Muscle layer of colon (tissue), 2 donors: ENCODE results near the gene RHBDD1.

Source experiments
- H3K27ac ChIP-seq: one replicate; pipeline ENCODE4 v1.7.0; 2013; ENCODE audit warnings: low read depth, mild to moderate bottlenecking, low read length, moderate library complexity
- H3K27me3 ChIP-seq, 2 donors: one replicate each; pipeline ENCODE4 v1.7.0; 2013; ENCODE audit warnings: low read length in 2 of 2, mild to moderate bottlenecking in 2 of 2; ENCODE audit not compliant: insufficient read depth in 2 of 2, control insufficient read depth in 1 of 2
- H3K36me3 ChIP-seq: one replicate; pipeline ENCODE4 v1.7.0; 2013; ENCODE audit warnings: mild to moderate bottlenecking, low read length; ENCODE audit not compliant: insufficient read depth
- H3K4me1 ChIP-seq: one replicate; pipeline ENCODE4 v1.7.0; 2013; ENCODE audit warnings: mild to moderate bottlenecking, low read length; ENCODE audit not compliant: insufficient read depth
- H3K4me3 ChIP-seq, 2 donors: one replicate each; pipeline ENCODE4 v1.7.0; 2013; ENCODE audit warnings: low read length in 2 of 2, low read depth in 1 of 2, mild to moderate bottlenecking in 1 of 2, moderate library complexity in 1 of 2
- H3K9ac ChIP-seq: one replicate; pipeline ENCODE4 v1.7.0; 2013; ENCODE audit warnings: low read length
- H3K9me3 ChIP-seq: one replicate; pipeline ENCODE4 v1.7.0; 2013; ENCODE audit warnings: mild to moderate bottlenecking, low read length
- donor health status: abdominal sarcoma.
- donor health status: Adenocarcinoma of cecum.

The RHBDD1 gene

DNA sequence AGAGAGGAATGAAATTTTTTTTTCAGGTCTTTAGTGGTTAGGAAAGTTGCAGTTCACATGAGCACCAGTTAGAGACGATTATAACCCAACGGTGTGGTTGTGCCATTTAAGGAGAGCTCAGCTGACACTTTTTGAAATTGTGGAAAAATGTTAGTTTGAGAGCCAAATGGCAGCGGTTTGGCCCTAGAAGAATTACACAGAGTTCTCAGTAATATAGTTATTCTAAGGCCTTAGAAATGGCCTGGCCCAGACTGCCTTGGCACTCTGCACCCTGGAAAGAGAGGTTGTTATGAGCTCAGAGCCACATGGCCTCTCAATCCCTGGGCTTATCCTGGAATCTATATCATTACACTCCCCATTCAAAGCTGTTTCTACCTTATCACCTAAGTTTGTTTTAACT is 117.4 kb downstream of the RHBDD1 start:
- Histone ChIP-seq H3K36me3 (no peaks in the 10 kb centered on the region), H3K9me3 (no peaks in the 10 kb centered on the region), H3K27ac (no peak overlapping the region), H3K4me3 (no peak overlapping the region), H3K27me3 (no peaks in the 10 kb centered on the region), H3K4me1 (no peaks in the 10 kb centered on the region), H3K9ac (no peak overlapping the region)

DNA sequence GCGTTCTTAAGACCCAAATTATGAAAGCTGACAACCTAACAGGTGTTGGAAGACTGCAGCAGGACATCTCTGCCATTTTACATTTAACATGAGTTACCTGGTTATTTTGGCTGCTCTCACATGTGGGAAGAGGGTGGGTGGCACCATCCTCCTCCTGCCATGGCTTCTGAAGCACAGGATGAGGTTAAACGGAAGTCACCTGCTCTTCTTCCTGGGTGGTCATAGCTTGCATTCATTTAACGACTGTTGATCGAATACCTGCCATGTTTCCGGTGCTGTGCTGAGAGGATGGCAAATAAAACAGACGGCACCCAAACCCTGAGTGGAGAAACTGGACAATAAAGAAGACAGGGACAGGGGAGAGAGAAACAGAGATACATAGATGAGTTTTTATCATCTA is 118.0 kb downstream of the RHBDD1 start:
- H3K27me3 ChIP-seq = no peaks in the 10 kb centered on the region
- H3K9me3 ChIP-seq = no peaks in the 10 kb centered on the region
- no peak overlapping the region for H3K27ac ChIP-seq
- no peak overlapping the region for H3K9ac ChIP-seq
- no peaks in the 10 kb centered on the region for H3K4me1 ChIP-seq
- no peaks in the 10 kb centered on the region for H3K36me3 ChIP-seq
- no peak overlapping the region for H3K4me3 ChIP-seq

DNA sequence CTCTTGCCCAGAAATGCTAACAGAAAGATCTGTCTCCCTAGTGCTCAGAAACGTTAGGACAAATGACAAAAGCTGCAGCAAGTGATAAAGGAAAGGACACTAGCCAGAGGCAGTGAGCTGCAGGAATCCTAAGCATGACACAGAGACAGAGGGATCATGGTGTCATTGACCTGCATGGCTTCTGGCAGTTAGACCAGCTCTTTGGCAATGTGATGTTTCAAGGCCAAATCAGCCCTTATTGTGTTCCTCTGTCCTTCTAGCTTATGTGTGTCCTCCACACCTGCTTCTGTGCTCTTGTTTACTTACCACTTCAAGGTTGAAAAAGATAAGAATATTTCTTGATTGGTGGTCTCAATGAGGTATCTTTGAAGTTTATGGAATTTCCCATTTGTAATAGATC is 120.8 kb downstream of the RHBDD1 start:
- H3K27me3 ChIP-seq = no peaks in the 10 kb centered on the region
- H3K36me3 ChIP-seq = no peaks in the 10 kb centered on the region
- no peaks in the 10 kb centered on the region for H3K4me1 ChIP-seq
- no peak overlapping the region for H3K9ac ChIP-seq
- H3K9me3 ChIP-seq = no peaks in the 10 kb centered on the region
- H3K4me3 ChIP-seq = no peak overlapping the region
- H3K27ac ChIP-seq = no peak overlapping the region

- Histone ChIP-seq H3K9me3 (no peaks in the 10 kb centered on the region), H3K4me3 (no peak overlapping the region), H3K36me3 (no peaks in the 10 kb centered on the region), H3K4me1 (no peaks in the 10 kb centered on the region), H3K27ac (no peak overlapping the region), H3K9ac (no peak overlapping the region), H3K27me3 (no peaks in the 10 kb centered on the region)
Observed at GRCh38 chr2:226959418-226959817, 123.6 kb downstream of the RHBDD1 start.

- no peaks in the 10 kb centered on the region for H3K4me1 ChIP-seq
- H3K9ac ChIP-seq = no peak overlapping the region
- no peaks in the 10 kb centered on the region for H3K36me3 ChIP-seq
- H3K4me3 ChIP-seq = no peak overlapping the region
- H3K9me3 ChIP-seq = no peaks in the 10 kb centered on the region
- no peak overlapping the region for H3K27ac ChIP-seq
- no peaks in the 10 kb centered on the region for H3K27me3 ChIP-seq
Observed at GRCh38 chr2:226962176-226962773, 126.4 kb downstream of the RHBDD1 start.

DNA sequence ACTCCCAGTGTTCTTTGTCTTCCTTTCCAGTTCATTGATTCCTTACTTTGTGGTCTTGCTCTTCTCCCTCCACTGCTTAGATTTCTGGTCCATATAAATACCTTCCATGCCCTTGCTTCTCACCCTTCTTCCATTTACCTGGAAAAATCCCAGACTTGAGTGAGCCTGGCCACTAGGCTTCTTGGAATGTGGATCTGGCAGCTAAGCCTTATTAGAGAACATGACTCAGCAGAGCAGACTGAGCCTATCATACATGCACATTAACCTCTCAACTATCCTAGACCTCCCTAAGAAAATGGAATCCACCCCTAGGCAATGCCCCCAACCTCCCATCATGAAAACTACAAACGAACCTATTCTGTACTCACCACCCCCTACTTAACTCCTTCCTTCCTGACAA is 127.7 kb downstream of the RHBDD1 start:
- Histone ChIP-seq H3K4me1 (peaks cover under 1% of the 10 kb centered on the region), H3K36me3 (no peaks in the 10 kb centered on the region), H3K9ac (no peak overlapping the region), H3K9me3 (no peaks in the 10 kb centered on the region), H3K27me3 (no peaks in the 10 kb centered on the region), H3K27ac (no peak overlapping the region), H3K4me3 (no peak overlapping the region)

DNA sequence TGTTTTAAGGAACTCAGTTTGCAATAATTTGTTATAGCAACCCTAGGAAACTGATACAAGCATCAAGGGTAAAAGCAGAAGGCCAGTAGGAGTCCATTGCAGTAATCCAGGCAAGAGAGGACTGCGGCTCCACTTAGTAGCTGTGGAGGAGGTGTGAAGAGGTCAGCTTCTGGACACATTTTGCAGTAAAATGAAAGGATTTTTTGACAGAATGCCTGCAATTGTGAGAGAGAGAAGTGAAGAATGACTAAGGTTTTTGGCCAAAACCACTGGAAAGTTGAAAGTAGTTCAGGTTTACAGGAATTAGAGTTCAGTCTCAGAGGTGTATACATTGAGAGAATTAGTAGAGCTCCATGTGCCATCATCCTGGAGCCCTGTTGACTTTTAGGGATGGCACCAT is 129.5 kb downstream of the RHBDD1 start:
- Histone ChIP-seq H3K4me3 (no peak overlapping the region), H3K36me3 (no peaks in the 10 kb centered on the region), H3K27me3 (no peaks in the 10 kb centered on the region), H3K4me1 (peaks cover 13% of the 10 kb centered on the region), H3K27ac (no peak overlapping the region), H3K9ac (no peak overlapping the region), H3K9me3 (no peaks in the 10 kb centered on the region)

DNA sequence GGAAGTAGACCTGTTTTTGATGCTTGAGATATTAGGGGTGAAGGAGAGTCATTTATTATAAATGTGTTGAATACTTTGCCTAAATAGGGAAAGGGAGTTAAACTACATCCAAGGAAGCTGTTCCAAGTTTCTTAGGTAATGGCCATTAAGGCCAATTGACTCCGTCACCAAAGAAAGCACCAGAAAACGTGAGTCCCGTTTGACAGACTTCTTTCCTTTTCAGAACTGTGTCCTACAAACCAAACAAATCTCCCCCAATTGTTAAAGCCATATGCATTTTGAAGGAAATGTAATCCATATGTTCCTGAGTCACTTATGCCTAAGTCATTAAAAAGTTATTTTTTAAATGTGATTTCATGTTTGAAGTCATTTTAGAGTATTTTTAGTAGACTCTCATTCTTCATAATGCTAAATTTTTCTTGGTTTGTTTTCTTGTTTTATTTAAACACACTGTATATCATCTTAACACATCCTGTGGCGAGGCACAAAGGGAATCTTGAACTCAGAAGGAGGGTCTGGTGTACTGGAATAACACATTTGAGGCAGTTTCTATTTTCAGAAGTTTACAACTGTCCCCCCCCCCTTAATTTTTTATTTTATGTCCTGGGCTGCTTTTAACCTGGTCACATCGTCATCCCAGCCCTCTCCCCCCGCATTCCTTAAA is 133.7 kb downstream of the RHBDD1 start:
- Histone ChIP-seq H3K9ac (no peak overlapping the region), H3K27me3 (no peaks in the 10 kb centered on the region), H3K27ac (no peak overlapping the region), H3K36me3 (no peaks in the 10 kb centered on the region), H3K9me3 (no peaks in the 10 kb centered on the region), H3K4me1 (peaks cover 13% of the 10 kb centered on the region), H3K4me3 (peak overlapping the region in 1 of 2 donors; percentile 5)

GRCh38 chr2:226970362-226970761 is 134.5 kb downstream of the RHBDD1 start:
- Histone ChIP-seq H3K4me3 (peak overlapping the region in 1 of 2 donors; percentile 5), H3K36me3 (no peaks in the 10 kb centered on the region), H3K27ac (no peak overlapping the region), H3K4me1 (peaks cover 13% of the 10 kb centered on the region), H3K27me3 (no peaks in the 10 kb centered on the region), H3K9ac (no peak overlapping the region), H3K9me3 (no peaks in the 10 kb centered on the region)

- Histone ChIP-seq H3K27ac (no peak overlapping the region), H3K4me3 (no peak overlapping the region), H3K9ac (no peak overlapping the region), H3K27me3 (no peaks in the 10 kb centered on the region), H3K9me3 (no peaks in the 10 kb centered on the region), H3K4me1 (peaks cover 13% of the 10 kb centered on the region), H3K36me3 (no peaks in the 10 kb centered on the region)
Observed at GRCh38 chr2:226971084-226971483, 135.2 kb downstream of the RHBDD1 start.

GRCh38 chr2:226971770-226972169 is 135.9 kb downstream of the RHBDD1 start:
- Histone ChIP-seq H3K4me3 (no peak overlapping the region), H3K4me1 (peaks cover 13% of the 10 kb centered on the region), H3K27ac (no peak overlapping the region), H3K9ac (no peak overlapping the region), H3K27me3 (no peaks in the 10 kb centered on the region), H3K9me3 (no peaks in the 10 kb centered on the region), H3K36me3 (no peaks in the 10 kb centered on the region)

- Histone ChIP-seq H3K4me1 (peaks cover 10% of the 10 kb centered on the region), H3K27ac (no peak overlapping the region)
Observed at GRCh38 chr2:226973816-226974215, 138.0 kb downstream of the RHBDD1 start.

More at GRCh38 chr2:226973816-226974215, 138.0 kb downstream of the RHBDD1 start:
- Histone ChIP-seq H3K9me3 (no peaks in the 10 kb centered on the region), H3K36me3 (no peaks in the 10 kb centered on the region), H3K9ac (no peak overlapping the region), H3K4me3 (no peak overlapping the region), H3K27me3 (no peaks in the 10 kb centered on the region)
